Activated CD8-positive, alpha-beta memory T cell treated with anti-CD3 and anti-CD28 coated beads, Interleukin-2, amount 50 U/mL, for 48 hours (primary cell): ENCODE results near the gene NTRK3.
A peak's percentile ranks its signal among the peaks of the same experiment; 100 is the strongest.

ENCODE experiments used
- DNase-seq: peaks from one replicate; pipeline ENCODE4 v3.0.0-alpha.2; 2020

The NTRK3 gene

DNA sequence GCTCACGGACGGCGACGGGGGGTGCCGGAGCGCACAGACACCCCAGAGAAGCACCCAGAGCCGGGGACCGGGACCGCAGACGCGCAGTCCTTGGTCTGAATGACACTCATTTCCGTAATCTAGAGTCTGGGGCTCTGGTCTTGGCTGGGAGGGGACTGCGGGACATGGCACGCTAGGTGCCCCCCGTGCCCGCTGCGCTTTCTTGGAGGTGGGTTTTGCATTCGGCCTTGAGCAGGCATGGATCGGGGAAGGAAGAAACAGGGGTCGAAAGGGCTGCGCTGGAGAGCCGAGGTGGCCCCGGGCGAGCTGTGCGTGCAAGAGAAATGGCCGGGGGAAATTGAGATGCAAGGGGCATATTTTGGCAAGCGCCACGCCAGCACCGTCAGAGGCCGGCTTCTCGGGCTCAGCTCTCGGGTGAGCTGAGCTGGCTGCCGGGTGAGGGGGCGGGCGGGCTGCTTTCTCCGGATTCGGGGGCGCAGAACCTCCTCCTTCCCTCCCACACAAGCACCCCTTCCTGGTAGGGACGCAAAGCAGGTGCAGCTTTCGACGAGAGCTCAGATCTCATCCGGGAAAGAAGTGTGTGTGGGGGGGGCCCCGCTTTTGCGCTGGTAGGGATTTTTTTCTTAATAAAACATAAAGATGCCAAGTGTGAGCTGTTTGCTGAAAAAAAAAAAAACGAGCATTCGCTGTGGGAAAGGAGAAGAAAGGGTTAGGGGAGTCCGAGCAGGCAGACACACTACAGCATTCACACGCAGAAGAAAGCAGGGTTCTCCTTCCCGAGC, 963 bp upstream of the NTRK3 start:
- DNase-seq = no peak

DNA sequence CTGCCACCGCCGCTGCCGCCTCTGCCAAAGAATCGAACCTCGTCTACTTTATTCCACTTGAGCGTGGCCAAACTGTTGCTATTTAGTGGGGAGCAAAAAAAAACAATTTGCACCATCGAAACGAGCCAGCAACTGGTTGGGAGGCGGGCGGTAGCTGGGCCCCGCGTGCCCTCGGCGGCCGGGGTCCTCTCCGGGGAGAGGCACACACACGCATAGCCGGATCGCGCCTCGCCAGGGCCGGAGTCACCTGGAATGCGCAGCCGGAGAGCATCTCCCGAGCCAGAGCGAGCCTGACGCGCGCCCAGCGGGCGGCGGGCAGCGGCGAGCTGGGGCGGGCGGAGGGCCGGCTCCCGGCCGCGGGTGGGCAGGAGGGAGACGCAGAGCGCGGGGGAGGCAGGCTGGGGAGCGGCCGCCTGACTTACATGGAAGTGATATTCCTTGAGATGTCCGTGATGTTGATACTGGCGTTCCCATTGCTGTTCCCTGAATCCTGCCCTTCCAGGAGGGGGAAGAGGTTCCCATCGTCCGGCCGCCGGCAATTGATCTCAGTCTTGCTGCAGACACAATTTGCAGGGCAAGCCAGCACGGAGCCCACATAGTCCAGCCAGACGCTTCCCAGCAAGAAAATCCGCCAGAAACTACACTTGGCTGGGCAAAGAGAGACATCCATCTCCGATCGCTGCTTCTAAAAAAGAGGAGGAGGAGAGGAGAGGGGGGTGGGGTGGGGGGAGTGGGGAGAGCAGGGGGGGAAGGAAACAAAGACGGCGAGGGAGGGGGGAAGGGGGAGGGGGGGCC, 858 bp downstream of the NTRK3 start:
- DNase-seq = no peak

DNA sequence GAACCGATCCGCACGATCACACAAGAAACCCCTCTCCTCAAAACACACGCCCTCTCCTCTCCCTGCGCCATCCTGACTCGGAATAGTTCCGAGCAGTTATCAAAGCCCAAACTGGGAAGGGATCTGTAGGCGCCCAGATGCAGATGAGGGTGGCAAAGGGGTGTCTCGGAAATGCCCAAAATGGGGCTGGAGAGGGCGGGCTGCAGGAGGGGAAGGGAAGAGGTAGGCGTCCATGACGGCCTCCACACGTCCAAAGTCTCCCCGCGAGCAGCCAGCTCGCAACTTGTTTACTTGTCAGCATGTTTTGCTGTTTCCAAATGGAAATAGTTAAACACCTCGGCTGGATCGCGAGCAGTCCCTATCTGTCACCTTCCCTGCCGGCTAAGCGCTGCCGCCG, 1.5 kb downstream of the NTRK3 start:
- no peak for DNase-seq

DNA sequence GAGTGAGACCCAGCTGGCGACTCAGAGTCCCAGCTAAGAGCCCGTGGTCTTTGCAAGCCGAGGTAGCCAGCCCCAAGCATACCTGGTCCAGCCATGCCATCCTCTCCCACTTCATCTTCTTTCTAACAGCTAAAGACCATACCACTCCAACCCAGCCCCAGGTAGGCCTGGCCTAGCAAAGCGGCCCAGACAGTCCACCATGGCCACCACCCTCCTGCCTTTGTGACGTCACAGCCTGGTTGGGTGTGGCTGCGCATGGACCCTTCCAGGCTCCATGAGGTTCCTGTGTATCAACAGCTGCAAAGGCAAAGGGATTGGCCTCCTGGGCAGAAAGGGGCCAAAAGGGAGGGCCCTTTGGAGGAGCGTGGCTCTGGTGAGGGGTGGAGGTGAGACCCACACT, 4.1 kb downstream of the NTRK3 start:
- DNase-seq = no peak

DNA sequence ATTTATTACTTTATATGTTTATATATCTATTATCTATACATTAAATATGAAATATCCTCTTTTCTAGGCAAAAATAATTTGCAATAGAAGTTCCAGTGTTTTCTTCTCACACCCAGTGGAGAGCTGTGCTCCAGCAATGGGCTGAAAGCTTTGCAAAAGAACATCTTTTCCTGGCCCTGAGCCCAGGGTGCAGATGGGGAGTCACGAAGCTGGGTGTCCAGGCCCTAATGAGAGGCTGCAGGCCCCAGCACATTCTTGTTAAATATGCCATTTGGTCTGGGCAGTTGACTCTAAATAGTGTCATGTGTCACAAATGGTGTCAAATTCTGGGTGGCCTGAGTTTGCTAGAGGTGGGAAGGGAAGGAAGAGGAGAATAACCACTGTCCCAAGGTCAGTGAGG, 5.7 kb downstream of the NTRK3 start:
- DNase-seq = no peak

DNA sequence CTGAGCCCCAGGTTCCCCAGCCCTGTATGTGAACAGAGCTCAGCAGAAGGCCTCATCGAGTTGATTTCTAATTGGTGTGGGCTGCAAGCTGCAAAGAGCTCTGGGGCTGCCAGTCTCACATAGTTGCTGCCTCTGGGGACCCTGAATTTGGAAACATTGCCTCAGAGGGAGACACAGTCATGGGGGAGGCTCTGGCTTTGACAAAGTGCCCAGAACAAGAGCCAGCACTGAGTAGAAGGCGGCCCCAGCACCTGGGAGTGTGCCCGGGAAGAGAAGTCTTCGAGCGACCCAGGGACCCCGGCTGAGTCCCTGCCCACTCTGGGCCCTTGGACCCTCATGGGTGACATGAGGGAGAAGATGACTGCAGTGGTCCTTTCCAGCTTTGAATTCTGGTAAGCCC, 7.3 kb downstream of the NTRK3 start:
- DNase-seq = no peak

DNA sequence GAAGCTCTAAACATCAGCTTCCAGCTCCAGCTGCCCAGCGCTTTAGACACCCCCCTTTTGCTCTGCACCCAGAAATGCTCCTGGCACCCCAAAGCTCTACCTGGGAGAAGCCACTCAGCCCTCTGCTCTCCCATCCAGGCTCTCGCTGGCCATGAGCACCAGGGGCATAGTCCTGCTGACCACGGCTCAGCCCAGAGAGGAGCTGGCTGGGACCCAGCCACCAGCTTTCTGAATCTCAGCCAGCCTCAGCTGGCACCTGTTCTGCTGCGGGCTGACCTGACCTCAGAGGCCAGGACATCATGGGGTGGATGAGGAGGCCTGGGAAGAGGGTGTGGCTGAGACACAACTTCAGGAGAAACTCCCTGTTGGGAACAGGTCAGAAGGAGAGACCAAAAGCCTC, 8.6 kb downstream of the NTRK3 start:
- DNase-seq = no peak

DNA sequence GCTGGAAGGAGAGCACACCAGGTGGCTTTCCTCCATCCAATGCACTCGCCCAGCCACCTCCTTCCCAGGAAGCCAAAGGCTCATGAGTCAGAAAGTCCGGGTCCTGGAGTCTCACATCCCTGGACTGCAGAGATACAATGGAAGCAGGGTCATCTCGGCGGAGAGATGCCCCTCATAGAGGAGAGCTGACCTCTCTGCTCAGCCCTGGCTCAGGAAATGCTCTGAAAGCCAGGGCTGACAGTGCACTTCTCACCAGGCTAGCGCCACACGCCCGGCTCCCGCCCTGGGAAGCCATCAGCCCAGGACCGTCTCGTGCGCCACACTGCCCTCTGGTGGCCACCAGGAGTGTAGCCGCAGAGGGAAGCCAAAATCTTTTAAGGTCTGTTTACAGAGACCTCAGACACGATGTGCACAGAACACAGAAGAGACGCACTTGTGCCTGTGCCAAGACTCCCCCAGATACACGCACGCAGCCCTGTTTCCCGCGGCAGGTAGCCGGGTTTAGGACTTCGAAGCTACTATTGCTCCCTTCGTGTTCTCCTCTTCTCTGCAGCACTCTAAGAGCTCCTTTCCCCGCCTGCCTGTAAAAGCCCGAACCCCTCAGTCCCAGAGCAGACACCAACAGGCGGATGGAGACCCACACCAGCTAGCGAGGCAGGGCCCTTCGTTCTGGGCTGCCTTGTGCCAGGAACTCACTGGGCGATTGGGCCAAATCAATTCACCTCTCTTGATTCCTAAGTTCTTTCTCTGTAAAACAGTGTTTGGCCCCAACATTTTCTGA, 9.7 kb downstream of the NTRK3 start:
- DNase-seq = peak; percentile 91

DNA sequence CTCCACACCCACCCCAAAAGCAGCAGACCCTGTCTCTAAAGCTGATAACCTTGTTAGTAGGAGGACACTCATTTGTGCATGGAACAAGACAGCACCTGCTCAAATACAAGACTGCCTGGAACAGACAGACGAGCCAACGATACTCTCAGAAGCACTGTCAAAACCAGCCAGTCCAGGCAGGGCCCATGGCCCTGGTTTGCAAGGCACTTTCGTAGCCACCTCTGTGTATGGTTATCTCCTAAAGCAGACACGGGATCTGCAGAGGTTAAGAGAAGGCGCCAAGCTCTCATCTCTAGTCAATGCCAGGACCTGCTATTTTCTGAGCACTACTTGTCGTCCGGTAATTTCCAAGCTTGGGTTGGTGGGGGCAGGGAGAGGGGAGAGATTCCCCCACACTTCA, 10.5 kb downstream of the NTRK3 start:
- no peak for DNase-seq

DNA sequence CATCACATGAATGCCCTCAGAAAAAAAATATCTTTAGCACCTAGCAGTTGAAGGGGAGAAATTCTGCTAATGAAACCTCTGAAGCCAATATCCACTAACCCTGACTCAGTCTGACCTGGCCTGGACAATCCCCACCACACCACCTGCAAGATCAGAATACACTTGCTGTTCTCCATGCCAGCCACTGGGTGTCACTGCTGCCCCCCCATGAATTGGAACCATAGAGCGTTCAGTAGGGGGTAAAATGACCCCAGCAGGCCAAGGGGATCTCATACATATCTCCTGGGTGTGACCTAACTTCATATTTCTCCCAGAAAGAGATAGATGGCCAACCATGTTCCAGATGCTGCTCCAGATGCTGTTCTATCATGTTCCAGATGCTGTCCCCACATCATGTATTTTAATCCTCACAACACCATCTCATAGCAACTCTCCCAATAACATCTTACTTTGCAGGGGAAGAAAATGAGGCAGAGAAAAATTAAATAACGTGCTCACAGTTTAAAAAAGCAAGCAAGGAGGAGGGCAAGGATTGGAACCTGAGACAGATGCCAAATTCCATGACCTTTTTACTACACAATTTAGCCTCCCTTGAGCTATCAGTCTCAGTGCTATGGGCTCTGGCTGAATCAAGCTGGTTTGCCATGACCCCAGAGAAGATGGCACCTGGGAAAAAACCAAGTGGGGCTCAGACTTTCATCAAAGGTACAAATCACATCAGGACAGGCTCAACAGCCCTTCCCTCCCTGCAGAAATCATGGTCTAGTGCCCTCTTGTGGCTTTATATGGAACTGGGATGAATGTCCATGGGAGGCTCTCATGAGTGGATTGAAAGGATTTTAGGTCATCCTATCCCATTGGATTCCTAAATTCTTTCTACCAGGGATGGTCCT, 12.4 kb downstream of the NTRK3 start:
- no peak for DNase-seq

DNA sequence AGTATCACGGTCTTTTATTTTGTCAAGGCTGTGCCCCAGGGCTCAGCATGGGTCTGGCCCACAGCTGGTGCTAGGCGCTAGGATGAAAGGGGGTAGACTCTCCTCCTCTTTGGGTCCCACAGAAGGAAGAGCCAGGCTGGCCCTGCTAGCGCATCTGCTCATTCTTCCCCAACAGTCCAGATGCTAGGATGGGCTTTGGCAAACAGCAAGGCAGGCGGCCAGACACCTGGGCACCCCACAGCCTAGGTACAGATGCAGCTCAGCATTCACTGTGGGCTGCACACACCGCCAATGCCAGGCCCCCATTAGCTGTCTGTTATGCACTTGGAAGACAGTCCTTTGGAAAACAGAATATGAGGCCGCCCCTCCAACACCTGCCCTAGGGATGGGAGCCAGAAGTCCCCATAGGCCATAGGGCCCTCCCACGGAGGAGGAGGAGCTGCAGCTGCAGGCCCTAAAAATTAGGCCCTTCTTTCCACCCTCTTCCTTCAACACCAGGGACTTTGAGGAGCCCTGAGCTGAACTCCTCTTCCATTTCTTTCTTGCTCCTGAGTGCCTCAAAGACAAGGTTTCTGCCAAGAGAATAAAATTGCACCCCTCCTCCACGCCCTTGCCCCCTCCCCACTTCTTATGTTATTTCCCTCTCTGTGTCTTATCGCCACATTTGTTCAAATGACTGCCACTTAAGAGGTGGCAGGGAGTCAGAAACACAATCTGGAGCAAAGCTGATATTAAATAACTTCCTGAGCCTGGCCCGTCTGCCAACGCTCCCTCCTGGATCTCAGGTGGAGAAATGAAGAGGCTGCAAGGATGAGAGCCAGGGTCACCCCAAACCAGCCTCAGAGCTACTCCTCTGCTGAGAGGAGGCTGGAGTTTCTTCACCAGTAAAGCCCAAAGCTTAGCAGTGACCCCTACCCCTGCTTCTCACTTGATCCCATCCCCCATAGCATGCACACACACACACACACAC, 13.7 kb downstream of the NTRK3 start:
- no peak for DNase-seq

DNA sequence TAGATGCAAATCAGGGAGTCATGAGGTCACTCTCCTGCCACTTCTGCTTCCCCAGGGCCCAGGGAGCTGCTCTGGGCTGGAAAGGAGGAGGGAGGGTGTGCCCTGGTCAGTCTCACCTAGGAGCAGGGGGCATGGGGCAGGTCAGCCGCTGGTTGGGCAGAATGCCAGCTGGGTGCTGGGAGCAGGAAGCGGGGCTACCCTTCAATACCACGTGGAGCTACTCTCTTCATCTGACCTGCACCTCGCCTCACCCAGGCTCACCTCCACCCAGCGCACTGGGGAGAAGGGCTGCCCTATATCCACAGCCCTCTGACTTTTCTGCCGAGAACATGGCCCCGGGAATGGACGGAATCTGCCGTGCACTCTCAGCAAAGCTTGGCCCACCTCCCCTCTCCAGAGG, 15.1 kb downstream of the NTRK3 start:
- no peak for DNase-seq

DNA sequence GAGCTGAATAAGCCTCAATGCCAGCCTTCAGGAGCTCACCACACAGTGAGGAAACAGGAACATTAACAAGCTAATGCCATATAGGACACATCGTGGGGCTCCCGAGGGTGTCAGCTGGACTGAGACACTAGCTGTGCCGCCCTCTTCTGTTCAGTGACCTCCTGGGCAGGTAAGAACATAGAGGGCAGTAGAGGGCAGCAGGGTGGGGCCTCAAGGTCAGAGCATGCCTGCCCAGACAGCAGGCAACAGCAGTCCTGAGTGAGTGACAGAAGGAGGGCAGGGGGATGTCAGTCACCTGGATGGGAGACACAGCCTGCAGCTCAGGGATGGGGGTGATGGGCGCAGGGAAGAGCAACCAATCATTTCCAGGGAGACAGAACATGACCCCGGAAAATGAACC, 15.5 kb downstream of the NTRK3 start:
- DNase-seq = no peak

DNA sequence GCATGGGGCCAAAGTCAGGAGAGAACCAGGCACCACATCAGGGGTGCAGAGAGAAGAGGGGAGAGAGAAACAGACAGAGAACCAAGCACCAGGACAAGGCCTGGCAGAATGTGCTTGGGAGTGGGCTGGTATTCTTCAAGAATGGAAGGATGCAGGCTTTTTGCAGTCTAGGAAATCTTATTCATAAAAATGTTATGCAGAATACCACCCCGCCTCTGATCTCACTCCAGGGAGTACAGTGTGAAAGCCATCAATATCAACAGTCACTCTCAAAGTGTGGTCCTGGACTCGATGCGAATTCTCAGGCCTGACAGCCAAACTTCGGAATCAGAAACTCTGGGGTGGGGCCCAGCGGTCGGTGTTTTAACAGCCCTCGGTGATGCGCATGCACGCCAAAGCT, 16.9 kb downstream of the NTRK3 start:
- no peak for DNase-seq

DNA sequence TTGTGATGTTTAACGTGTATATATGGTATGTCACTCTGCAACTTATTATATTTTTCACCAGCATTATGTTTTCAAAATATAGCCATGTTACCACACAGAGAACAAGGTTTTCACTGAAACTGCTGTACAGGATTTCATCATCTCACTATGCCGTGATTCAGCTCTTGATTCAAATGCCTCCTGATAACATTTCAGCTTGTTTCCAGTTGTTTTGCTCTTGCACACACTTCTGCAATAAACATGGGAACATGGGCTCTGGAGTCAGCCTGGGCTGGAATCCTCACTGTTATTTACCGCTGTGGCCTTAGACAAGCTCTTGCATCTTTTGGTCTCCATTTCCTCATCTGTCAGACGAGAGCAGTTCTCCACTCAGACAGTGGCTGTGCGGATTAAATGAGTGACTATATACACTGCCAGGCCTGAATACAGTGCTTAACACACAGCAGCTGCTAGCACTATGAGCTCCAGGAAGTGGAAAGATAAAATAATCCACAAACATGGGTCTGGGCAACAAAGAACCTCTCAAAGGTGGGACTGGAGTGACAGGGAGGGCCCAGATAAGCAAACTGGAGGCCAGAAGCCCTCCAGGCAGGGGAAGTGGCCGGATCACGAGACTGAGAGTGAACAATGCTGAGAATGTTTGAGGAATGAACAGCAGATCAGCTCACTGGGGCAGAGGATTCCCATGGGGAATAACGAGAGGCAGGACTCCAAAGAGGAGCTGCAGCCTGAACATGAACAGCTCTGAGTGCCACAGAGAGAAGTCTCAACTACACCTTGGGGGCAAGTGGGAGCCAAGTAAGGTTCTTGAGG, 17.7 kb downstream of the NTRK3 start:
- DNase-seq = no peak

DNA sequence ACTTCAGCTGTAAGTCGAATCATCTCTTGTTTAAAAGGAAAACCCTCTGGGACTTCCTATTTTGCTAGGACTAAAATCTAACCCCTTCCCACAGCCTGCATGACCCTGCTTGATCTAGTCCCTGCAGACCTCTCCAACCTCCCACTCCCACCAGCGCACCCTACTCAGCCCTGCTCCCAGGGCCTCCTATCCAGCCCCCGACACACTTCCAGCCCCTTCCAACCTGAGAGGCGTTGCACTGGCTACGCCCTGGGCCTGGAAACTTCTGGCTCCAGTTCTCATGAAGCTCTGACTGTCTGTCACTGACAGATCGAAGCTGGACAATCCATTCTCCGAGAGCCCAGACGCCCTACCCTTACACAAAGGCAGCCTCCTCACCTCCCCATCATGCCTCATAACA, 21.8 kb downstream of the NTRK3 start:
- no peak for DNase-seq

DNA sequence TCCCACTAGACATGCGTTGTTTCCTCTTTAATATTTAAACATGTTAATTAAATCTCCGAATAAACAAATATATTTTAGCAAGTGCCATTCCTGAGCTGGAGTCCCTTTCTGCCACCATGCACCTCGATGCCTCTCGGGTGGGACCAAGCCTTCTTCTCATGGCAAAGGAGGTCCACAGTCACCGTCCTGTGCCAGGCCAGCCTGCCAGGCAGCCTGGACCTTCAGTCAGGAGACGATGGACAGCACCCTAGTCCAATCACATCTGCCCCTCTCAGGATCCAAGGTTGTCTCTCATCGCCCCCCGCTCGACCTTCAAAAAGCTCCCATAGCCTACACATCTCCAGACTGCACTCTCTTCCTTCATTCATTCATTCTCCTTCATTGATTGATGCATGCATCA, 22.6 kb downstream of the NTRK3 start:
- no peak for DNase-seq

DNA sequence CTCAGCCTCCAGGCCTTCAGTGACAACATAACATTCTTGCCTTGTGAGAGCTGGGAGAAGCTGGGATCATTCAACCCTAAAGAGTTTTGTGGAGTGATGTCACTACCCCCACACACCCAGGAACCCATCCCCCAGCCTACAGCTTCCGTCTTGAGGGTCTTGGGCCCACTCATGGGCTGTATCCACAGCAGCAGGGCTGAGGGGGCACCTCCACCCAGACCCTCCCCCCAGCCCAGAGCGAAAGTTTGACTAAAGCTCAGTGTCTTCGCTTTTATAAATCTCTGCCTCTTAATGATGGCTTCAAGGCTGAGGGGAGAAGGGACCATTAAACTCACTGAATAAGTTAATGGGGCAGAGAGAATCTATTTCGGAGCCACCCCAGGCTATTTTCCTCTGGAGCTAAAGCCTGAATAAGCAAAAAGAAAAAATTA, 23.8 kb downstream of the NTRK3 start:
- DNase-seq = no peak

DNA sequence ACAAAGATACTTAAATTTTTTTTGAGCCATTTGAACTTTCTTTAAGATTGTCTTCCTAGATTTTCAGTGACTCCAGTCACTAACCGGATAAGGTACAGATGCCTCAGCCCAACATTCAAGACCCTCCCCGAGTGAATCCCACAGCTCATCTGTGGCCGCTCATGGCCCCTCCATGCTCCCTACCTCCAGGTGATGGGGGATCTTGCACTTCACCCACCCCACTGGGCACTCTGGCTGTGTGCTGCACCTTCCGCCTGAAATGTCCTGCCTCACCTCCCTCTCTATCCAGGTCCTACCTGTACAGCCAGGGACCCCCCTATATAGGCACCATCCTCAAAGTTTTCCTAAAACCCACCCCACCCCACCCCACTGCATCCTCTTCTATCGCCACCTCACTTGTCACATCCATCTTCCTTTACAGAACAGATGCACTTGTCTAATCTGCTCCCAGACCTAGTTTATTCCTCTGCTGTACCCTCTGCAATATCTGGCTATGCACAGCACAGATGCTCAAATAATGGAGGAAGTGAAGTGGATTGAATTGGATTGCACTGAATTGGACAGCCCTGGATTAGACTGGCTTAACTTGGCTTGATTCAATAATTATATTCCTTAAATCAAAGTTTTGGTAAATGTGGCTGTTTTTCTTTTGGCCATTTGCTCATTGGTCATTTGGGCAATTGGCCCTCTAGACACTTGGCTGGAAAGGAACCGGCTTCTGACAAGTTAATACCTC, 24.5 kb downstream of the NTRK3 start:
- no peak for DNase-seq

DNA sequence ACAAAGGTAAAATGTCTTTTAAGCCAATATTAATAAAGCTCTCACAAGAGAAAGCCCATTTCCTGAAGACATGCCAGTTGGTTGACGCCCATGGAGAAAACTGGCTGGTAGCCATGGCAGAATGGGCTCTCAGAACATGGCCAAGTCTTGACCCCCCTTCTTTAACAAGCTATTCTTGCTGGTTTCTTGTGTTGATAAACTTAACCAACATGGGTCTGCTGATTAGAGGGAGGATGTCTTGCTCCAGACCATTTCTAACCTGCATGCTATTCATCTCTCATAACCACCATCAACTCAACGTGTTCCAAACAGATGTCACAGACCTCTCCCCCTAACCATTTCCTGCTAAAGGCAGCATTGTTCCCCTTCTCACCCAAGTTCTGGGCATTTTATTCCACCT, 25.7 kb downstream of the NTRK3 start:
- no peak for DNase-seq
